ENCODE results near the gene TMC2.
"Not testable (repeated sequence)": the region's sequence is repeated elsewhere in the genome, so short reads cannot be mapped to it uniquely, and the experiment has no call there.

The TMC2 gene

GRCh38 chr20:2673453-2673852 lies 137.1 kb downstream of the TMC2 start:
- no peak for DNase-seq

DNA sequence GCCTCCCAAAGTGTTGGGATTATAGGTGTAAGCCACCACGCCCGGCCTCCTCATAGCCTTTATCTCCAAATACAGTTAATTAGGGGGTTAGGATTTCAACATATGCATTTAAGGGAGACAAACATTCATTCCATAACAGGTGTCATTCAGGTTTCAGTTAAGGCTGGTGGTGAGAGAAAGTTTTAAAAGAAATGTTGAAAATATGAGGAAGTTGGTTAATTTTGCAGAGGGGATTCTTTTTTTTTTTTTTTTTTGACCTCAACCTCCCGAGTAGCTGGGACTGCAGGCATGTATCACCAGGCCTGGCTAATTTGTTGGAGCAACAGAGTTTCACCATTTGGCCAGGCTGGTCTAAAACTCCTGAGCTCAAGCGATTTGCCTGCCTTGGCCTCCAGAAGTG lies 143.7 kb downstream of the TMC2 start:
- DNase-seq = no peak

GRCh38 chr20:2682040-2682439 lies 145.7 kb downstream of the TMC2 start:
- DNase-seq = not testable (repeated sequence)

GRCh38 chr20:2684817-2685216 lies 148.4 kb downstream of the TMC2 start:
- DNase-seq = not testable (repeated sequence)

GRCh38 chr20:2687514-2687913 lies 151.1 kb downstream of the TMC2 start:
- DNase-seq = no peak

GRCh38 chr20:2688041-2688591 lies 151.7 kb downstream of the TMC2 start:
- DNase-seq = no peak

GRCh38 chr20:2690213-2690612 lies 153.8 kb downstream of the TMC2 start:
- DNase-seq = no peak

- no peak for DNase-seq
Observed at GRCh38 chr20:2690718-2691117, 154.3 kb downstream of the TMC2 start.

DNA sequence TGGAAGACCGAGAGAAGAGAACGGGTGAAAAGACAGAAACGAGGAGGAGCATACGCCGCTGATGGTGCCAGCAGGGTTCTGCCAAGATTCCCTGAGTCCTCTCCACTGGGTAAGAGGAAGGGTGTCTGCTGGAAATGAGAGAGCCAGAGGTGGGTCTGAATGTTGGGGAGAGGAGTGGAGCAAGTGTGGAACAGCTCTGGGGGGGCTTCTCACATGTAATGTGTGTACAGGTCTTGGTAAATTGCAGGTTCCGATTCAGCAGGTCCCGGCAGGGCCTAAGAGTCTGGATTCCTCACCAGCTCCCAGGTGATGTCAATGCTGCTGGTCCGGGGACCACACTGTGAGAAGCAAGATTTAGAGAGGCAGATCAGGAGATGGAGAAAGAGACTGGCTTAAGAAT lies 154.8 kb downstream of the TMC2 start:
- DNase-seq = no peak

All from cortex of kidney (tissue), 1 donor.